ENCODE data around the gene CHMP5. TPM values are rescaled to one million over a fixed set of nuclear protein-coding genes. Genes with fewer than 3 reads are reported as not detected.

CHMP5 gene
- total RNA-seq, 1 donor from 2014 or later, result 28.1 TPM

DNA sequence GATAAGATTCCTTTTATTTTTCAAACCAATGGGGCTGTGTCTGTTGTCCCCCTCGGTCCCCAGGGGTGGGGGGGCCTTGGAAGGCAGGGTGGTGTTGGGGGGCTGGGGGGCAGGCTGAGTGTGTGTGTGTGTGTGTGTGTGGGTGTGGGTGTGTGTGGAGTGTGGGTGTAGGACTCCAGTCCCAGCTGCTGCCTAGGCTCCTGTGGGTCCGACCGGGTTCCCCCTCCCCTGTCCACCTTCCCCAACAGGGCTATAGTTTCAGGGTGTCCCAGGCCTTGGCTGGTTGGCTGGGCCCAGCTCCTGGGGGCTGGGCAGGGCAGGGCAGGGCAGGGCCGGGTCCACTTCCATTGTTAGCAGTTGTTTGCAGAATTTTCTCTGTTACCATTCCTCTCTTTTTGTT is 23.4 kb downstream of the CHMP5 start:
- DNase-seq, result no peak
- ChIA-PET POLR2A (interaction anchor here (1.4 to 1.8 kb wide), 2 partner anchors 9 to 11 kb away, joined by 7 to 15 read pairs; no protein-coding TSS in a partner anchor), CTCF (interaction anchor here (0.6 to 3.1 kb wide), 7 partner anchors 9 to 210 kb away, joined by 3 to 28 read pairs (median 3); partner anchors contain the start of gene NOL6)
- Mint-ChIP-seq H3K4me1 (peaks cover 41% of the 10 kb centered on the region), H3K36me3 (ENCODE audit: low read depth) (peaks cover 29% of the 10 kb centered on the region), H3K27me3 (no peaks in the 10 kb centered on the region), H3K27ac (peak overlapping the region; percentile 66), H3K9me3 (no peaks in the 10 kb centered on the region), H3K4me3 (no peak overlapping the region)
- TF ChIP-seq, protein P1, sequence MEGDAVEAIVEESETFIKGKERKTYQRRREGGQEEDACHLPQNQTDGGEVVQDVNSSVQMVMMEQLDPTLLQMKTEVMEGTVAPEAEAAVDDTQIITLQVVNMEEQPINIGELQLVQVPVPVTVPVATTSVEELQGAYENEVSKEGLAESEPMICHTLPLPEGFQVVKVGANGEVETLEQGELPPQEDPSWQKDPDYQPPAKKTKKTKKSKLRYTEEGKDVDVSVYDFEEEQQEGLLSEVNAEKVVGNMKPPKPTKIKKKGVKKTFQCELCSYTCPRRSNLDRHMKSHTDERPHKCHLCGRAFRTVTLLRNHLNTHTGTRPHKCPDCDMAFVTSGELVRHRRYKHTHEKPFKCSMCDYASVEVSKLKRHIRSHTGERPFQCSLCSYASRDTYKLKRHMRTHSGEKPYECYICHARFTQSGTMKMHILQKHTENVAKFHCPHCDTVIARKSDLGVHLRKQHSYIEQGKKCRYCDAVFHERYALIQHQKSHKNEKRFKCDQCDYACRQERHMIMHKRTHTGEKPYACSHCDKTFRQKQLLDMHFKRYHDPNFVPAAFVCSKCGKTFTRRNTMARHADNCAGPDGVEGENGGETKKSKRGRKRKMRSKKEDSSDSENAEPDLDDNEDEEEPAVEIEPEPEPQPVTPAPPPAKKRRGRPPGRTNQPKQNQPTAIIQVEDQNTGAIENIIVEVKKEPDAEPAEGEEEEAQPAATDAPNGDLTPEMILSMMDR (IDR thresholded peaks at IDR 0.05), result no peak
- intact Hi-C loops (cut with micrococcal nuclease), result loop anchor here (5.0 kb wide), 1 partner anchor 39 kb away; no protein-coding TSS in a partner anchor
- no peak for ATAC-seq (ENCODE audit: low read depth)

DNA sequence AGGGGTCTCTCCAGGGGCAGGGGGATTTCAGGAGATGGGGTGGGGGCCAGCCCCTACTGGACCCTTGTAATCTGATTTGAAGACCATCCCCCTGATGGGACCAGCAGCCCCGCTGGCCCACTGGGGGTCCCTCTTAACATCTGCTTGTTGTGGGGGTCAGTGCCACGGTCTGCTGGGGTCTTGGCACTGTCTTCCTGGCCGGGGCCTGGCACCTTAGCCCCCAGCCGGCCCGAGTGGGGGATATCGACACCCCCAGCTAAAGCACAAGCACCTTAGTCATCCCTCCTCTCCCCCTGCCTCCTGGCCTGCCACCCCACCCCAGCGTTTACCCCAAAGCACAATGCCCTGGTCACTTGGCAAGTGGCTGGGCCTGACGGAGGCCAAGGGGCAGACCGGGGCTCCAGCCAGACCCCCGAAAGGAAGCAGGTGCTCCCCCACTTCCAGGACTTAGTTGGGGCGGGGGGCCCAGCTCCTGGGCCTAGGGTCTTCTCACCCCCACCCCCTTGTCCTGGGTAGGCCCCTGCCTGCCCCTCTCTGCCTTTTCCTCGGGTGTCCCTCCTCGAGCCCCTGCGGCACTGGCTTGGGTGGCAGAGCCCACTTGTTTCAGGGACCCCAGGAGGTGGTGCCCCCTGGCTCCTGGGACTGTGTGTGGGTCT is 24.1 kb downstream of the CHMP5 start:
- H3K4me3 Mint-ChIP-seq, result peak overlapping the region; percentile 19
- H3K4me1 Mint-ChIP-seq, result peaks cover 48% of the 10 kb centered on the region
- ChIA-PET CTCF (no interaction called here), POLR2A (interaction anchor here (1.9 to 2.2 kb wide), 2 partner anchors 21 to 264 kb away, joined by 5 to 22 read pairs; partner anchors contain the start of gene DNAJA1)
- TF ChIP-seq, protein P1 (IDR thresholded peaks at IDR 0.05), result no peak
- peaks cover 30% of the 10 kb centered on the region for H3K36me3 Mint-ChIP-seq (ENCODE audit: low read depth)
- peak overlapping the region; percentile 100 for H3K27ac Mint-ChIP-seq
- no peaks in the 10 kb centered on the region for H3K9me3 Mint-ChIP-seq
- DNase-seq, result peak; percentile 19
- no peaks in the 10 kb centered on the region for H3K27me3 Mint-ChIP-seq
- intact Hi-C loops (cut with micrococcal nuclease), result loop anchor here (5.0 kb wide), 1 partner anchor 38 kb away; no protein-coding TSS in a partner anchor
- no peak for ATAC-seq (ENCODE audit: low read depth)

DNA sequence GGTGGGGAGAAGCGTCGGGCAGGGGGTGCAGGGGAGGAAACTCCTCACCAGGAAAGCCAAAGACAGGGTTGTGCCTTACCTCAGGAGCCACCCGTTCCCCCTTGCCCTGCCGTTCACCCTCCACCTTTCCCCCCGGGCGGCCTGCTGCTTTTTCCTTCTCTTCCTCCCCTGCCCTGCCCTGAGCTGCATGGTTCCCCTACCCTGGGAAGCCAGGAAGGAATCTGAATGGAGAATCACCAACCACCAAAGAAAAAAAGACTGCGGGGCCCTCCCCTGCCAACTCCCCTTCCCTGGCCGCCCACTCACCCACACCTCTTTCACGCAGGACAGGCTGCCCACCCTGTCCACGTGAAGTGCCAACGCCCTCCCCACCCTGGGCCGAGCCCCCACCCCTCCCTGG is 24.6 kb downstream of the CHMP5 start:
- peaks cover 54% of the 10 kb centered on the region for H3K4me1 Mint-ChIP-seq
- DNase-seq (peak; percentile 18), ATAC-seq (ENCODE audit: low read depth) (no peak)
- ChIA-PET POLR2A (interaction anchor here (0.7 to 2.2 kb wide), 22 partner anchors 9 to 738 kb away, joined by 3 to 22 read pairs (median 5); partner anchors contain the start of genes B4GALT1, BAG1, CHMP5 and DNAJA1), CTCF (interaction anchor here (1.0 kb wide), 1 partner anchor 184 kb away, joined by 4 read pairs; the partner anchor contains the start of gene NOL6)
- H3K36me3 Mint-ChIP-seq (ENCODE audit: low read depth), result peaks cover 36% of the 10 kb centered on the region
- H3K4me3 Mint-ChIP-seq, result peak overlapping the region; percentile 99
- intact Hi-C loops (cut with micrococcal nuclease), result loop anchor here (5.0 kb wide), 1 partner anchor 38 kb away; no protein-coding TSS in a partner anchor
- TF ChIP-seq, protein P1 (IDR thresholded peaks at IDR 0.05), result no peak
- no peaks in the 10 kb centered on the region for H3K9me3 Mint-ChIP-seq
- H3K27ac Mint-ChIP-seq, result peak overlapping the region; percentile 100
- H3K27me3 Mint-ChIP-seq, result no peaks in the 10 kb centered on the region

DNA sequence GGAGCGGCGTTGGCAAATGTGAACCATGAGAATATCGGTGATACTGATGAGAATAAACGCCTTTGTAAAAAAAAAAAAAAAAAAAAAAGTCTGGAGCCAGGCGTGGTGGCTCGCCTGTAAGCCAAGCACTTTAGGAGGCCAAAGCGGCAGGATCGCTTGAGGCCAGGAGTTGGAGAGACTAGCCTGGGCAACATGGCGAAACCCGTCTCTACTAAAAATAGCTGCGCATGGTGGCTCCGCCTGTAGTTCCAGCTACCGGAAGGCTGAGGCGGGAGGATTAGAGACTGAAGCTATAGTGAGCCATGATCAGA is 25.0 kb downstream of the CHMP5 start:
- H3K36me3 Mint-ChIP-seq (ENCODE audit: low read depth), result peaks cover 40% of the 10 kb centered on the region
- TF ChIP-seq, protein P1 (IDR thresholded peaks at IDR 0.05), result no peak
- CTCF ChIA-PET, result interaction anchor here (0.7 to 1.2 kb wide), 3 partner anchors 25 to 184 kb away, joined by 3 to 4 read pairs (median 4); partner anchors contain the start of genes BAG1, CHMP5 and NOL6

More for the DNA sequence above, 25.0 kb downstream of the CHMP5 start:
- H3K27me3 Mint-ChIP-seq, result no peaks in the 10 kb centered on the region
- peak overlapping the region; percentile 99 for H3K4me3 Mint-ChIP-seq
- peaks cover 58% of the 10 kb centered on the region for H3K4me1 Mint-ChIP-seq
- H3K27ac Mint-ChIP-seq, result peak overlapping the region; percentile 100
- intact Hi-C loops (cut with micrococcal nuclease), result loop anchor here (1.0 to 10.0 kb wide), 10 partner anchors 26 to 1039 kb away; partner anchors contain the start of genes APTX, B4GALT1, BAG1 and DNAJA1
- no peak for DNase-seq
- H3K9me3 Mint-ChIP-seq, result no peaks in the 10 kb centered on the region
- ATAC-seq (ENCODE audit: low read depth), result no peak
- POLR2A ChIA-PET, result interaction anchor here (0.6 to 2.2 kb wide), 32 partner anchors 9 to 1321 kb away, joined by 3 to 22 read pairs (median 5); partner anchors contain the start of genes B4GALT1, BAG1, CHMP5 and DNAJA1

Data from activated B cell treated with CpG ODN at 0.5 μM for 24 hours (primary cell).